A673 (cell line): ENCODE measurements around the gene XYLT1.

Experiments
- CTCF ChIP-seq: fragments of 300-800, 200-600 bp; sonication (generic); conservative IDR thresholded peaks from 2 replicates; pipeline ENCODE4 v1.5.1; 2017; ENCODE audit warnings: low read depth, mild to moderate bottlenecking, antibody characterized with exemption, low read length, moderate library complexity, mixed read lengths
- EZH2 ChIP-seq: fragments of 200-600 bp; sonication (generic); IDR thresholded peaks from 2 replicates; pipeline ENCODE4 v1.6.1; 2017; ENCODE audit warnings: borderline replicate concordance, low read depth, mild to moderate bottlenecking, mixed read lengths, antibody characterized with exemption, low read length; ENCODE audit not compliant: poor library complexity, severe bottlenecking

- TF ChIP-seq CTCF (no peak), EZH2 (no peak)
These were observed 354.0 kb downstream of the XYLT1 start for GRCh38 chr16:17116595-17117322.
